ENCODE results near the gene KATNA1. TPM values are rescaled to one million over a fixed set of nuclear protein-coding genes. Genes with fewer than 3 reads are reported as not detected.

KATNA1 gene
- total RNA-seq, 1 experiment from 2014 or later: 13.1 TPM

DNA sequence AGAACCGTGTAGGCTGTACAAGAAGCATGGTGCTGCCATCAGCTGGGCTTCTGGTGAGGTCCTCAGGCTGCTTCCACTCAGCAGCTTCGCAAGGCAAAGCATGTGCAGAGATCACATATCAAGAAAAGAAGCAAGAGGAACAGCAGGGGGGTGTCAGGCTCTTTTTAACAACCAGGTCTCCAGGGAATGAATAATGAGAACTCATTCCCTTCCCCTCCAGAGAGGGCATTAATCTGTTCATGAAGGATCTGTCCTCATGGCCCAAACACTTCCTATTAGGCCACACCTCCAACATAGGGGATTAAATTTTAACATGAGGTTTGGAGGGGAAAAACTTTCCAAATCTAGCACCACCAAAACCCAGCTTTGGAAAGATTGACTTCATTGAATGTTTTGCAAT lies 62.4 kb downstream of the KATNA1 start:
- peaks cover 8% of the 10 kb centered on the region for H3K36me3 Mint-ChIP-seq (ENCODE audit: insufficient read depth, unreplicated experiment)
- BruUV-seq (replicated peaks): no TSS peak
- H3K4me3 Mint-ChIP-seq (ENCODE audit: low read depth, unreplicated experiment): no peak overlapping the region
- no peak for DNase-seq
- H3K9me3 Mint-ChIP-seq (ENCODE audit: low read depth, unreplicated experiment): no peaks in the 10 kb centered on the region
- intact Hi-C loops (cut with micrococcal nuclease; ENCODE audit: unreplicated experiment): no loop called here
- no peak overlapping the region for H3K27ac Mint-ChIP-seq (ENCODE audit: unreplicated experiment)
- TF ChIP-seq, protein P1, sequence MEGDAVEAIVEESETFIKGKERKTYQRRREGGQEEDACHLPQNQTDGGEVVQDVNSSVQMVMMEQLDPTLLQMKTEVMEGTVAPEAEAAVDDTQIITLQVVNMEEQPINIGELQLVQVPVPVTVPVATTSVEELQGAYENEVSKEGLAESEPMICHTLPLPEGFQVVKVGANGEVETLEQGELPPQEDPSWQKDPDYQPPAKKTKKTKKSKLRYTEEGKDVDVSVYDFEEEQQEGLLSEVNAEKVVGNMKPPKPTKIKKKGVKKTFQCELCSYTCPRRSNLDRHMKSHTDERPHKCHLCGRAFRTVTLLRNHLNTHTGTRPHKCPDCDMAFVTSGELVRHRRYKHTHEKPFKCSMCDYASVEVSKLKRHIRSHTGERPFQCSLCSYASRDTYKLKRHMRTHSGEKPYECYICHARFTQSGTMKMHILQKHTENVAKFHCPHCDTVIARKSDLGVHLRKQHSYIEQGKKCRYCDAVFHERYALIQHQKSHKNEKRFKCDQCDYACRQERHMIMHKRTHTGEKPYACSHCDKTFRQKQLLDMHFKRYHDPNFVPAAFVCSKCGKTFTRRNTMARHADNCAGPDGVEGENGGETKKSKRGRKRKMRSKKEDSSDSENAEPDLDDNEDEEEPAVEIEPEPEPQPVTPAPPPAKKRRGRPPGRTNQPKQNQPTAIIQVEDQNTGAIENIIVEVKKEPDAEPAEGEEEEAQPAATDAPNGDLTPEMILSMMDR (IDR thresholded peaks at IDR 0.05; ENCODE audit: unreplicated experiment): no peak
- CTCF ChIA-PET: no interaction called here
- no peaks in the 10 kb centered on the region for H3K4me1 Mint-ChIP-seq (ENCODE audit: low read depth, unreplicated experiment)
- H3K27me3 Mint-ChIP-seq (ENCODE audit: unreplicated experiment): no peaks in the 10 kb centered on the region

DNA sequence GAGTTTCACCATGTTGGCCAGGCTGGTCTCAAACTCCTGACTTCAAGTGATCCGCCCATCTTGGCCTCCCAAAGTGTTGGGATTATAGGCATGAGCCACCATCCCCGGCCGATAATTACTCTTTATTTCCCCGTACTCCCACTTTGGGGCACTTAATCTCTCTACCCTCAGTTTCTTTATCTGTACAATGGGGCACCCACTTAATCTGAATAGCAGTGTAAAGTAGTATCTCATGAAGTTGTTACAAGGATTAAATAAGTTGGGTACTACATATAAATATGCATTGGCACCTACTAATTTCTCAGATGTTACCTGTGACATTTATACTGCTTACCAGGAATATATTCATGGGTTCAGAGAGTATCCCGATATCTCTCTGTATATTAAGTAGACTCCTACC lies 67.2 kb downstream of the KATNA1 start:
- Mint-ChIP-seq H3K27me3 (ENCODE audit: unreplicated experiment) (no peaks in the 10 kb centered on the region), H3K4me1 (ENCODE audit: low read depth, unreplicated experiment) (no peaks in the 10 kb centered on the region), H3K36me3 (ENCODE audit: insufficient read depth, unreplicated experiment) (no peaks in the 10 kb centered on the region), H3K27ac (ENCODE audit: unreplicated experiment) (no peak overlapping the region), H3K9me3 (ENCODE audit: low read depth, unreplicated experiment) (no peaks in the 10 kb centered on the region), H3K4me3 (ENCODE audit: low read depth, unreplicated experiment) (no peak overlapping the region)
- no peak for DNase-seq
- TF ChIP-seq, protein P1 (IDR thresholded peaks at IDR 0.05; ENCODE audit: unreplicated experiment): no peak
- no TSS peak for BruUV-seq (replicated peaks)
- intact Hi-C loops (cut with micrococcal nuclease; ENCODE audit: unreplicated experiment): no loop called here
- CTCF ChIA-PET: no interaction called here

DNA sequence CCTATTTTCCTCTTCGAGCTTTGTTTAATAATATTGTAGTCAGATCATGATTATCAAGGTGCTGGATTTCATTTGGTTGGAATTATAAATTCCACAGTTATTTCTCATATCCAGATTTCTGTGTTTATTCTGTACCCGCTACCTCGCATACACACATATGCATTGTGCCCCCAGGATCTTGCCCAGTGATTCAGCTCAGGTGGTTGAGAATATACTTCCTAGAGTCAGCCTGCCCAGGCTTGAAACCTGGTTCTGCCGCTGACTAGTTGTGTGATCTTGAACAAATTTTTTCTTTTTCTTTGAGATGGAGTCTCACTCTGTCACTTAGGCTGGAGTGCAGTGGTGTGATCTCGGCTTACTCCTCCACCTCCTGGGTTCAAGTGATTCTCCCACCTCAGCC lies 67.6 kb downstream of the KATNA1 start:
- no peak for DNase-seq
- Mint-ChIP-seq H3K27ac (ENCODE audit: unreplicated experiment) (no peak overlapping the region), H3K27me3 (ENCODE audit: unreplicated experiment) (no peaks in the 10 kb centered on the region), H3K36me3 (ENCODE audit: insufficient read depth, unreplicated experiment) (no peaks in the 10 kb centered on the region), H3K9me3 (ENCODE audit: low read depth, unreplicated experiment) (no peaks in the 10 kb centered on the region), H3K4me1 (ENCODE audit: low read depth, unreplicated experiment) (no peaks in the 10 kb centered on the region), H3K4me3 (ENCODE audit: low read depth, unreplicated experiment) (no peak overlapping the region)
- no TSS peak for BruUV-seq (replicated peaks)
- intact Hi-C loops (cut with micrococcal nuclease; ENCODE audit: unreplicated experiment): no loop called here
- TF ChIP-seq, protein P1 (IDR thresholded peaks at IDR 0.05; ENCODE audit: unreplicated experiment): no peak
- CTCF ChIA-PET: no interaction called here

DNA sequence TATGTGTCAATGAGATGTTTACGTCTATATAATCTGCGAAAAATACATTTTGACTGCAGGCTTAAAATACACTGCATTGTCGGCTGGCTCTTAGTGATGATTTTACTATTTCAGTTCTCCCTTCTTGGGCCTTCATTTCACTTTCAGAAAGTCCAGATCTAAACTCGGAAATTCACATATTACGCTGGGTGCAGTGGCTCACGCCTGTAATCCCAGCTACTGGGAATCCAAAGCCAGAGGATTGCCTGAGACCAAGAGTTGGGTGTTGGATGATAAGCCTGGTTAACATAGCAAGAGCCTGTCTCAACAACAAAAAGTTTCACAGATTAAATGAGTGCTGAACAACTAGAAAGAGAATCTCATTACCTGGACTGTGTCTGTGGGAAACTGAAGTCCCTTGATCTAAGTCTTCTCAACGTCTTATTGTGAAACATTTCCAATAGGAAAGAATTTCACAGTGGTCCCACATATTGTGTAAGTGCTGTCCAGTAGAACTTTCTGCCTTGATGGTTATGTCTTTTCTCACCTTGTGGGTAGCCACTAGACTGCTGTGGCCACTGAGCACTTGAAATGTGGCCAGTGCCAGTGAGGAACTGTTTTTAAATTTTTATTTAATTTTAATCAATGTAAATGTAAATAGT lies 80.4 kb downstream of the KATNA1 start:
- CTCF ChIA-PET: no interaction called here
- H3K4me1 Mint-ChIP-seq (ENCODE audit: low read depth, unreplicated experiment): no peaks in the 10 kb centered on the region
- TF ChIP-seq, protein P1 (IDR thresholded peaks at IDR 0.05; ENCODE audit: unreplicated experiment): no peak
- H3K4me3 Mint-ChIP-seq (ENCODE audit: low read depth, unreplicated experiment): no peak overlapping the region
- no peak for DNase-seq
- intact Hi-C loops (cut with micrococcal nuclease; ENCODE audit: unreplicated experiment): no loop called here
- no peaks in the 10 kb centered on the region for H3K27me3 Mint-ChIP-seq (ENCODE audit: unreplicated experiment)
- no peaks in the 10 kb centered on the region for H3K9me3 Mint-ChIP-seq (ENCODE audit: low read depth, unreplicated experiment)
- BruUV-seq (replicated peaks): no TSS peak
- peaks cover 25% of the 10 kb centered on the region for H3K36me3 Mint-ChIP-seq (ENCODE audit: insufficient read depth, unreplicated experiment)
- H3K27ac Mint-ChIP-seq (ENCODE audit: unreplicated experiment): no peak overlapping the region
